Islet precursor cell (in vitro differentiated cells): ENCODE data around the gene NIM1K.
"Not testable (repeated sequence)": the region's sequence is repeated elsewhere in the genome, so short reads cannot be mapped to it uniquely, and the experiment has no call there.

Experiments
- DNase-seq: peaks from one replicate; pipeline ENCODE4 v3.0.0-alpha.2; 2018

The NIM1K gene

GRCh38 chr5:43232943-43233833 lies 41.2 kb downstream of the NIM1K start:
- DNase-seq = no peak

- DNase-seq = no peak
Measured at GRCh38 chr5:43233946-43234345, 41.9 kb downstream of the NIM1K start.

- no peak for DNase-seq
Measured at GRCh38 chr5:43236653-43237355, 44.8 kb downstream of the NIM1K start.

GRCh38 chr5:43242196-43242595 lies 50.2 kb downstream of the NIM1K start:
- DNase-seq = no peak

- DNase-seq = no peak
Measured at GRCh38 chr5:43243270-43243669, 51.2 kb downstream of the NIM1K start.

GRCh38 chr5:43244823-43245565 lies 53.0 kb downstream of the NIM1K start:
- no peak for DNase-seq

GRCh38 chr5:43245724-43246385 lies 53.8 kb downstream of the NIM1K start:
- DNase-seq = no peak

GRCh38 chr5:43251754-43252153 lies 59.7 kb downstream of the NIM1K start:
- no peak for DNase-seq

- no peak for DNase-seq
Measured at GRCh38 chr5:43255704-43256103, 63.7 kb downstream of the NIM1K start.

GRCh38 chr5:43256261-43256966 lies 64.4 kb downstream of the NIM1K start:
- DNase-seq = no peak

- DNase-seq = no peak
Measured at GRCh38 chr5:43258116-43258515, 66.1 kb downstream of the NIM1K start.

GRCh38 chr5:43262269-43262668 lies 70.2 kb downstream of the NIM1K start:
- not testable (repeated sequence) for DNase-seq

- DNase-seq = no peak
Measured at GRCh38 chr5:43268188-43268820, 76.3 kb downstream of the NIM1K start.

- no peak for DNase-seq
Measured at GRCh38 chr5:43270645-43271044, 78.6 kb downstream of the NIM1K start.

GRCh38 chr5:43273552-43273951 lies 81.5 kb downstream of the NIM1K start:
- no peak for DNase-seq

- no peak for DNase-seq
Measured at GRCh38 chr5:43274435-43275114, 82.5 kb downstream of the NIM1K start.

- peak; percentile 23 for DNase-seq
Measured at GRCh38 chr5:43275391-43275790, 83.4 kb downstream of the NIM1K start.

- no peak for DNase-seq
Measured at GRCh38 chr5:43279548-43280274, 87.7 kb downstream of the NIM1K start.

GRCh38 chr5:43281840-43282658 lies 90.0 kb downstream of the NIM1K start:
- DNase-seq = no peak
